GM03348 (cell line): Measurements from ENCODE around the gene DSPP.
"Not testable (repeated sequence)": the region's sequence is repeated elsewhere in the genome, so short reads cannot be mapped to it uniquely, and the experiment has no call there.

Experiments
- DNase-seq: peaks from one replicate; pipeline ENCODE4 v3.0.0; 2012; ENCODE audit warnings: low spot score

The DSPP gene

GRCh38 chr4:87608229-87608628 is at the start of gene DSPP:
DSPP (plus strand) TSS chr4:87608529; CDS start chr4:87610909, 2,380 bp downstream.
- no peak for DNase-seq

DNA sequence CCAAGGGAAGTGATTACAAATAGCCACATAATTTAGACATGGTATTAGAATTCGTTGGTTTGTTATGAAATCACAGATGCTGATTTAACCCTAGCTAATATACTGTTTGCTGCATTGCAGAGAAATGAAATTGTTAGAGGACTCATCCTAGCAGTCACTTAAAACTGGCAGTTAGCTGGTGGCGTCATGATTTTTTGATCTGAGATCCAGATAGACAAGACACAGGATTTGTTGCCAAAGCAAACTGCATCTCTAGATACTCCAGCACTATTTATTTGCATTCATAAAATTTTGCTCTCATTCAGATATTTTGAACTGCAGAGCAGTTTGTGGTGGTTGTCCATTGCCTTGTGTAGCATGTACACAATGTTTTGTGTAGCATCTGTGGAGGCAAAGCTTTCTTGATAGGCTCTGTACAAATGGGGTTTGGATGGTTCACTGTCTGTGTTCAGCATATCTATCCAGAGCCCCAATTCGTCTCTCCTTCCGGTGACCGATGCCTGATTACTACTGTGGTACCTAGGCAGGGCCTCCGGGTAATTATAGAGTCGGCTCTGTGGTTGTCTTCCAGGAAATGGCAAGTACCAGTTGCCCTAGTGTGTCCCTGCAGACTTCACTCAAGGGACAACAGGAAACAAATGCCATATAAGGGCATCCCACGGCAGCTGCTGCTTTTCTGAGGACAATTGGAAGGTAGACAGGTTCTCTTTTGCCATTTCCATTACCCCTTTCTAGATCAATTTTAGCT is 49.1 kb upstream of the DSPP start:
- DNase-seq, result no peak

DNA sequence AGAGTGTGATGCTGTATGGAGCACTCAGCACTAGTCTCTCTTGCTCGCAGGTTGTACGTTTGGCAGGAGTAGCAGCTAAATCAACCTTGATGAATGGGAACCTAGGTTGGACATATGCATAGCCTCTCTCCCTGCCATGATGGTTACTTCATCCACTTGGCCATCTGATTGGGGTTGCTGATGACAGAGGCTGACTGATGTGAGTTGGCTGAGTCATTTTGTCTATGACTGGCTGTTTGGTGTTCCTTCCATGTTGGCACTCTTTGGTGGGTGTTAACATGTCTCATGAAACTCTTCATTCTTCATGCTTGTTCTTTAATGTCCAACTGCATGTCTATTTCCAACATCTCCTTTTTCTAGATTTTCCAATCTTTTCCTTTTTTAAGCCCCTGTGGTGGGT is 47.5 kb upstream of the DSPP start:
- no peak for DNase-seq

GRCh38 chr4:87565746-87566145 is 42.6 kb upstream of the DSPP start:
- no peak for DNase-seq

DNA sequence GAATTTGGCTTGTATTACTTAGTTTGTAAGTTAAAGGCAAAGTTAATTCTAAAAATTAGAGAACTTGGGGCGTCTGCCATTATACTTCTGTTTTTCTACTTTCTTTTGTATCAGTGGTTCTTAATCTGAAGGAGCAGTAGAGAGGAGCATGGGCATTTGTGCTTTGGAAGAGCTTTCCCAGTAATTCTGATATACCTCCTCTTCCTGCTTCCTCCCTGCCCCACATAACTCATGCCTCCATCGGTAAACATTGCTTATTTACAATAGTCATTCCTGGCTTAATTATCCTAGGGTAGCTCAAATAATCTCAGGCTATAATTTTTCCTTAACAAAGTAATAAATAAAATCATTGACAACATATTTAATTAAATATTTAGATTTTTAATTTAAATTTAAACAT is 42.1 kb upstream of the DSPP start:
- DNase-seq, result no peak

- DNase-seq, result no peak
Measured at GRCh38 chr4:87567191-87567590, 41.1 kb upstream of the DSPP start.

GRCh38 chr4:87570290-87570805 is 38.0 kb upstream of the DSPP start:
- no peak for DNase-seq

GRCh38 chr4:87574376-87574775 is 34.0 kb upstream of the DSPP start:
- DNase-seq, result not testable (repeated sequence)

DNA sequence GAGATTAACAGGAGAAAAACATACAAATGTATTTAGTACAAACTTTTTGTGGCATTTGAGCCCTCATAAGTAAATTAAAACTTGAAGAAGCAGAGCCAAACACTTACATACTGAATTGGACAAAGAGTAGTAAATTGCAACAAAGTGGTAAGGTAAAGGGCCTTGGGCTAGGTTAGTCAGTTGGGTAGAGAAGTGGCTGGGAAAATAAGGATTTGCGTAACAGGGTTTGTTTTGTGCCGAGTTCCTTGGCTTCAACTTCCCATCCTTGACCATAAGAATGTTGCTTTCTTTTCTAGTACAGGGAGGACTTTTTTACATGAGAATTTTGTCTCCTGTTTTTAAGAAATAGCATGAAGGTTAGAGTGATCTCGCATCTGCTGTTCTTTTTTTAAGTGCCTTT is 33.3 kb upstream of the DSPP start:
- DNase-seq, result no peak

DNA sequence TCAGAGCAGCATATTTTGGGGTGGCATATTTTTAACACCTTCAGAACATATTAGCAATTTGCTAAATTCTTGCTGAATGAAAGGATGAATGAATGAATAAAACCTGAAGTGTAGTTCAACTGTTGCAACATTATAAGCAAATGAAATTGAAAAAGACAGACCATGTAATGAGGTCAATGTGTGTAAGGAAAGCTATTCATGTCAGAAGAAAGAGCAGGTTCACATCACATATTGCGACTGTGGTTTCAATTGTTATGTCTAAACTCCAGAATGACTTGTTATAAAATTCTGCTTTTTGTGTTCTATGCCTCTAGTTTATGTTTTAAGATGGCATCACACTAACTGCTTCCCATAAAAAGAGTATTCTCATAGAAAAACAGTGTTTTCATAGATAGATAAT is 32.9 kb upstream of the DSPP start:
- DNase-seq, result no peak

DNA sequence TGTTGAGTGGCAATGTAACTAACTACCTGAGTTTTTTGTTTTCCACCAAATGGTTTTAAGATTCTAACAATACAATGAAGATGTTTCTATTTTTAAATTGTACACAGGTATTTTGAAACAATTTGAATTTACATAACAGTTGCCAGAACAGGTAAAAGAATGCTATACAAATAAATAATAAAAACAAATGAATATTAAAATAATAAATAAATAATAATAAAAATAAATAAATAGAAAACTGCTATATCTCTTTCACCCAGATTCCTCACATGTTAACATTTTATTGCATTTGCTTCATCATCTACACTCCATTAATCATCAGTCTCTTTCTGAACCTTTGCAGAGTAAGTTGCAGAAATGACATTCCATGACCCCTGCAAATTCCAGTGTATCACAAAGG is 32.3 kb upstream of the DSPP start:
- no peak for DNase-seq

- DNase-seq, result no peak
Measured at GRCh38 chr4:87579478-87579877, 28.9 kb upstream of the DSPP start.

GRCh38 chr4:87580057-87580456 is 28.3 kb upstream of the DSPP start:
- DNase-seq, result no peak

GRCh38 chr4:87584222-87584908 is 24.0 kb upstream of the DSPP start:
- DNase-seq, result no peak

DNA sequence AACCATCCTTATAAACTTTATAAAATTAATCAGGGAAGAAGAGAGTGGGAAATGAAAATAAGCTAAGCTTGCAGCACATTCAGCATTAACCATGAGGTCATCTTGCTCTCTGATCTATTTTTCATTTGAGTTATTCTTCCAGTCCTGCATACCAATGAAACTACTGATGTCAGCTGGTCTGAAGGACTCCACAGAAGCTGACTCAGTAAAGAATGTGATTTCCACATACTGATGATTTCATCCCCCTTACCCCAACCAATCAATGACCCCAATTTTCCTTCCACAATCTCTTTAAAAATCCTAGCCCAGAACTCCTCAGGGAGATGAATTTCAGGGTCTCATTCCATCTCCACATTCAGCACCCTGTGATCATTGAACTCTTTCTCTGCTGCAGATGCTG is 18.8 kb upstream of the DSPP start:
- DNase-seq, result peak; percentile 76

DNA sequence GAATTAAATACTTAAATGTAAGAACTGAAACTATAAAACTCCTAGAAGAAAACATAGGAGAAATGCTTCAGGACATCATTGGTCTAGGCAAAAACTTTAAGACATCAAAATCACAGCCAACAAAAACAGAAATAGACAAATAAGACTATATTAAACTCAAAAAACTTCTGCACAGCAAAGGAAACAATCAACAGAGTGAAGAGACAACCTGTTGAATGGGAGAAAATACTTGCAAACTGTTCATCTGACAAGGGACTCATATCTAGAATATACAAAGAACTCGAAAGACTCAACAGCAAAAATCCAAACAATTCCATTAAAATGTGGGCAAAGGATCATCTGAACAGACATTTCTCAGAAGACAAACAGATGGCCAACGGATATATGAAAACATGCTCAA is 16.2 kb upstream of the DSPP start:
- no peak for DNase-seq

GRCh38 chr4:87601361-87601760 is 7.0 kb upstream of the DSPP start:
- DNase-seq, result no peak

DNA sequence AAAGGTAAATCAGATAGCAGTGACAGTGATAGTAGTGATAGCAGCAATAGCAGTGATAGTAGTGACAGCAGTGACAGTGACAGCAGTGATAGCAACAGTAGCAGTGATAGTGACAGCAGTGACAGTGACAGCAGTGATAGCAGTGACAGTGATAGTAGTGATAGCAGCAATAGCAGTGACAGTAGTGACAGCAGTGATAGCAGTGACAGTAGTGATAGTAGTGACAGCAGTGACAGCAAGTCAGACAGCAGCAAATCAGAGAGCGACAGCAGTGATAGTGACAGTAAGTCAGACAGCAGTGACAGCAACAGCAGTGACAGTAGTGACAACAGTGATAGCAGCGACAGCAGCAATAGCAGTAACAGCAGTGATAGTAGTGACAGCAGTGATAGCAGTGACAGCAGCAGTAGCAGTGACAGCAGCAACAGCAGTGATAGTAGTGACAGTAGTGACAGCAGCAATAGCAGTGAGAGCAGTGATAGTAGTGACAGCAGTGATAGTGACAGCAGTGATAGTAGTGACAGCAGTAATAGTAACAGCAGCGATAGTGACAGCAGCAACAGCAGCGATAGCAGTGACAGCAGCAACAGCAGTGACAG is 6.1 kb downstream of the DSPP start:
- no peak for DNase-seq

GRCh38 chr4:87616268-87616667 is 7.9 kb downstream of the DSPP start:
- DNase-seq, result no peak

DNA sequence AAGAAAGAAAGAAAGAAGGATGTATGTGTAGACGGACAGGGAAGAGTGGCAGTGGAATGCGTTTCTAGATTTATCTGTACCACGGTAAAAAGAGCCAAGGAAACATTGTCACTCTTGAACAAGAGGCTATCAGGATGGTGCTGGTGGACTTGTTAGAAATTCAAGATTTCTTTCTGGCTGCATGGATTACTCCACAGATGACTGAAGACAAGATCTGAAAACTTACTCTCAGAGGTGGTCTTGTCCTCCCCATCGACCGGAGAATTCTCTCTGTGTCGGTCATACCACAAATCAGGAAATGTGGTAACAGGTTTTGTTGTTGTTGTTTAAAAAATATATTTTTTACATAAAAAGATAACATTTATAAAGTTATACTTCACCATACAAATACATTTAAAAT is 11.8 kb downstream of the DSPP start:
- DNase-seq, result no peak

DNA sequence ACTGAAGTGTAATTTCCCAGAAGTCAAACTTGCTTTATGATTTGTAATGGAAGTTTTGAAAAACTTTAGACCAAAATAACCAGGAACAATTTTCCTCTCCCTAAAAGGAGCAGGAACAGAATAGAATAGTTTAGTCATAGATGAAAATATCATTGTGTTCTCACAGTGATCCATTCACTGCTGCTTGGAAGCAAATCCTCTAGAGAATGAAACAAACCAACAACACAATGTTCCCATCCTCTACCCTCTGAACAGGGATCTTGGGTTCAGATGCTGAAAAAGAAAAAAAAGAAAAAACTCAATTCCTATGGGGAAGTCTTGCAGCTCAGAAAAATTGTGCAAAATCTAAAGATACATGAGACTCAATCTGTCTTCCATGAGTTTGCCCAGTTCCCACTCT is 12.2 kb downstream of the DSPP start:
- no peak for DNase-seq

DNA sequence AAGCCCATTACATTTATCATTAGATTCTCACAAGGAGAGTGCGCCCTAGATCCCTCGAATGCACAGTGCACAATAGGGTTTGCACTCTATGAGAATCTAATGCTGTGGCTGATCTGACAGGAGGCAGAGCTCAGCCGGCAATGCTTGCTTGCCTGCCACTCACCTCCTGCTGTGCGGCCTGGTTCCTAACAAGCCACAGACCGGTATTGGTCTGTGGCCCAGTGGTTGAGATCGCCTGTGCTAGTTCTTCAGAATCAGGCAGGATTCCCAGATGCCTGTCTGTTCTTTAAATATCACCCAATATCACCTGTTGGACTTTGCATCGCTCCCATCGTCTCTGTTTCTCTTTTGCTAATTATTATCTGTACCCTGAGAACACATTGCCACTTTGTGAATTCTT is 14.0 kb downstream of the DSPP start:
- DNase-seq, result no peak

GRCh38 chr4:87624698-87625097 is 16.4 kb downstream of the DSPP start:
- no peak for DNase-seq
